Activated naive CD4-positive, alpha-beta T cell treated with anti-CD3 and anti-CD28 coated beads for 36 hours (primary cell): ENCODE measurements around the gene TNNT2. TPM values are rescaled to one million over a fixed set of nuclear protein-coding genes. Genes with fewer than 3 reads are reported as not detected.

ENCODE experiments used
- CTCF ChIA-PET: fragments of 350-600 bp; sonication (Branson Sonifier 250); formaldehyde crosslinking; loops from one replicate; lab custom pipeline; 2021; ENCODE audit warnings: antibody characterized with exemption; lab: Charles Lee
- DNase-seq: peaks from one replicate; pipeline ENCODE4 v3.0.0-alpha.2; 2020
- H3K27ac Mint-ChIP-seq: one replicate; pipeline ENCODE4 v1.8.0; 2021; ENCODE audit warnings: mild to moderate bottlenecking, mixed read lengths
- H3K27me3 Mint-ChIP-seq: one replicate; pipeline ENCODE4 v1.8.0; 2021; ENCODE audit warnings: low read depth, mixed read lengths
- H3K36me3 Mint-ChIP-seq: one replicate; pipeline ENCODE4 v1.8.0; 2021; ENCODE audit warnings: low read depth, mixed read lengths
- H3K4me1 Mint-ChIP-seq: one replicate; pipeline ENCODE4 v1.8.0; 2021; ENCODE audit warnings: low read depth, mixed read lengths
- H3K4me3 Mint-ChIP-seq: one replicate; pipeline ENCODE4 v1.8.0; 2021; ENCODE audit warnings: mild to moderate bottlenecking, moderate library complexity, mixed read lengths
- H3K9me3 Mint-ChIP-seq: one replicate; pipeline ENCODE4 v1.8.0; 2021; ENCODE audit warnings: mixed read lengths
- intact Hi-C: fragments of 100-400 bp; cut with micrococcal nuclease; formaldehyde crosslinking; loops from one replicate; pipeline ENCODE4 v1.15.1; 2023
- total RNA-seq, 2 experiments: library from RNA; stranded (reverse); gene quantifications; one replicate each; pipeline ENCODE4 v1.2.3, GENCODE V29; 2021

Gene TNNT2
- total RNA-seq, 2 experiments from 2014 or later: not detected

- intact Hi-C loops: no loop called here
- Mint-ChIP-seq H3K27me3 (peaks cover 6% of the 10 kb centered on the region), H3K4me3 (no peak overlapping the region), H3K36me3 (no peaks in the 10 kb centered on the region), H3K9me3 (peaks cover 4% of the 10 kb centered on the region), H3K27ac (no peak overlapping the region), H3K4me1 (no peaks in the 10 kb centered on the region)
- CTCF ChIA-PET: no interaction called here
- no peak for DNase-seq
Measured at GRCh38 chr1:201336711-201337450, 40.6 kb downstream of the TNNT2 start.

DNA sequence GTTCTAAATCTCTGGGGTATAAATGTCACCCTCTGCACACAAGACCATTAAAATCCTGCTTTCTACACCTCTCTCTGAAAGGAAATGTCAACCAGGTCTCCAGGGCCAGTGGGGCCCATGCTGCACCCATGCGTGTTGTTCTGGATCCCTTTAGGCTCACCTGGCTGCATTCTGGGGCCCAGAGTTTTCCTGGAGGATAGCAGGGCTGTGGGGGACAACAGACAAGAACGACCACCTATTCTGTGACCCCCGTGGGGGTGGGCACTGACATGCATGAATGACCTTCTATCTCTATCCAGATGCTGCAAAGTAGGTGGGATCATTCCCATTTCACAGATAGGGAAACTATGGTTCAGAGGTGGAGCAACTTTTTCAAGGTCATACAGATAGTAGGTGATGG, 41.6 kb downstream of the TNNT2 start:
- H3K36me3 Mint-ChIP-seq: no peaks in the 10 kb centered on the region
- intact Hi-C loops: no loop called here
- CTCF ChIA-PET: no interaction called here
- H3K9me3 Mint-ChIP-seq: no peaks in the 10 kb centered on the region
- H3K27me3 Mint-ChIP-seq: no peaks in the 10 kb centered on the region
- H3K4me3 Mint-ChIP-seq: no peak overlapping the region
- H3K27ac Mint-ChIP-seq: no peak overlapping the region
- DNase-seq: no peak
- no peaks in the 10 kb centered on the region for H3K4me1 Mint-ChIP-seq

GRCh38 chr1:201335174-201335870, 42.2 kb downstream of the TNNT2 start:
- no peaks in the 10 kb centered on the region for H3K4me1 Mint-ChIP-seq
- no peak for DNase-seq
- no peaks in the 10 kb centered on the region for H3K36me3 Mint-ChIP-seq
- H3K4me3 Mint-ChIP-seq: no peak overlapping the region
- no peaks in the 10 kb centered on the region for H3K9me3 Mint-ChIP-seq
- intact Hi-C loops: no loop called here
- CTCF ChIA-PET: no interaction called here
- no peaks in the 10 kb centered on the region for H3K27me3 Mint-ChIP-seq
- H3K27ac Mint-ChIP-seq: no peak overlapping the region

- H3K4me3 Mint-ChIP-seq: no peak overlapping the region
- H3K9me3 Mint-ChIP-seq: no peaks in the 10 kb centered on the region
- no peaks in the 10 kb centered on the region for H3K27me3 Mint-ChIP-seq
- no peak for DNase-seq
- H3K4me1 Mint-ChIP-seq: no peaks in the 10 kb centered on the region
- CTCF ChIA-PET: interaction anchor here (0.7 to 0.8 kb wide), 2 partner anchors 14 to 80 kb away, joined by 3 to 4 read pairs; no protein-coding TSS in a partner anchor
- no peaks in the 10 kb centered on the region for H3K36me3 Mint-ChIP-seq
- no peak overlapping the region for H3K27ac Mint-ChIP-seq
- intact Hi-C loops: no loop called here
Measured at GRCh38 chr1:201334325-201335173, 42.9 kb downstream of the TNNT2 start.

- no peaks in the 10 kb centered on the region for H3K4me1 Mint-ChIP-seq
Measured at GRCh38 chr1:201332616-201333335, 44.7 kb downstream of the TNNT2 start.

DNA sequence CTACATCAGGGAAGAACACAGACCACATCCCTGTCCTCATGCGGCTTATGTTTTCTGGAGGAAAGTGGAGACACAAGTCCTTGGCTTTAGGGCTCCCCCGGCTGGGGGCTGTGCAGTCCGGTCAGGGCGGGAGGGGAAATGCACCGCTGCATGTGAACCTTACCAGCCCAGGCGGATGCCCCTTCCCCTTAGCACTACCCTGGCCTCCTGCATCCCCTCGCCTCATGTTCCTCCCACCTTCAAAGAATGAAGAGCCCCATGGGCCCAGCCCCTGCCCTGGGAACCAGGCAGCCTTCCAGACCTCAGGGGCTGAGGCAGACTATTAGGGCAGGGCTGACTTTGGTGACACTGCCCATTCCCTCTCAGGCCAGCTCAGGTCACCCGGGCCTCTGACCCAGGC, 45.5 kb downstream of the TNNT2 start:
- H3K4me1 Mint-ChIP-seq: no peaks in the 10 kb centered on the region
- intact Hi-C loops: no loop called here
- CTCF ChIA-PET: no interaction called here
- H3K4me3 Mint-ChIP-seq: no peak overlapping the region
- H3K27ac Mint-ChIP-seq: no peak overlapping the region
- DNase-seq: no peak
- no peaks in the 10 kb centered on the region for H3K36me3 Mint-ChIP-seq
- no peaks in the 10 kb centered on the region for H3K9me3 Mint-ChIP-seq
- no peaks in the 10 kb centered on the region for H3K27me3 Mint-ChIP-seq

More at GRCh38 chr1:201332616-201333335, 44.7 kb downstream of the TNNT2 start:
- Mint-ChIP-seq H3K4me3 (no peak overlapping the region), H3K36me3 (no peaks in the 10 kb centered on the region), H3K27me3 (no peaks in the 10 kb centered on the region), H3K9me3 (no peaks in the 10 kb centered on the region), H3K27ac (no peak overlapping the region)
- intact Hi-C loops: no loop called here
- DNase-seq: no peak
- CTCF ChIA-PET: interaction anchor here (1.0 kb wide), 1 partner anchor 13 kb away, joined by 3 read pairs; no protein-coding TSS in a partner anchor

- CTCF ChIA-PET: no interaction called here
- intact Hi-C loops: no loop called here
- no peaks in the 10 kb centered on the region for H3K36me3 Mint-ChIP-seq
- no peak overlapping the region for H3K27ac Mint-ChIP-seq
- H3K4me3 Mint-ChIP-seq: no peak overlapping the region
- DNase-seq: no peak
- H3K9me3 Mint-ChIP-seq: no peaks in the 10 kb centered on the region
- H3K27me3 Mint-ChIP-seq: no peaks in the 10 kb centered on the region
- no peaks in the 10 kb centered on the region for H3K4me1 Mint-ChIP-seq
Measured at GRCh38 chr1:201331166-201331565, 46.3 kb downstream of the TNNT2 start.

DNA sequence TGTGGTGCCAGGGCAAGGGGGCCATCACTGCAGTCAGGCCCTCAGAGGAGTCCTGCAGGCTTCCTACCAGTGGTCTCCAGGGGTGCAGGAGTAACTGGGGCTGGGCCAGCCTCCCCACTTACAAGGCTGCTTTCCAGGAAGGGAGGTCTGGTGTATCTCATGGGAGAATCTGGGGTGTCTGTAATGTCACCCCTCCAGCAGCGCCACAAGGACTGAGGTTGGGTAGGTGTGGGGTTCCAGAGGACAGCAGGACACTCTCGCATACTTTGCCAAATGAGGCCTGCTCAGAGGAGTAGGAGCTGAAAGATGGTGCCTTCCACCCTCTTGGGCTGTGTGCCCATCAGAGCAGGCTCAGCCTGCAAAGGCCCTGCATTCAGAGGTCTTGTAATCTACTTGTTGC, 46.9 kb downstream of the TNNT2 start:
- no peak for DNase-seq
- CTCF ChIA-PET: interaction anchor here (0.5 kb wide), 1 partner anchor 18 kb away, joined by 3 read pairs; no protein-coding TSS in a partner anchor
- Mint-ChIP-seq H3K4me1 (no peaks in the 10 kb centered on the region), H3K27me3 (no peaks in the 10 kb centered on the region), H3K36me3 (no peaks in the 10 kb centered on the region), H3K9me3 (no peaks in the 10 kb centered on the region), H3K27ac (no peak overlapping the region), H3K4me3 (no peak overlapping the region)
- intact Hi-C loops: no loop called here

DNA sequence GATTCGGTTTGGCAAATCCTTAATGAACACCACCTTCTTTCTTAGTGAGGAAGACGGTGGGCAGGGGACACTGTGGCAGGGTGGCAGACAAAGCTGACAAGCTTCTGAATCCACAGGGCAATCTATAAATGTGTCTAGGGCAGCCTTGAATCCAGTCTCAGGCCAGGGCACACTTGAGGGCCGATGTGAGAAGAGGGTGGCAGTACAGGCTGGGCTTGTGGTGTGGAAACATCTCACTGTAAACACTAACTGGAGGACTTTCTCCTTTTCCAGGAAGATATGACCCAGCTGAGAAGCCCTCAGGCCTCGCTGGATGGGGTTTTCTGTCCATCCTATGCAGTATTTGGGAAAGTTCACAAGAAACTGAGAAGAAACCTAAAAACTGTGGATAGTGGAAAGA, 47.7 kb downstream of the TNNT2 start:
- H3K27me3 Mint-ChIP-seq: no peaks in the 10 kb centered on the region
- no peaks in the 10 kb centered on the region for H3K36me3 Mint-ChIP-seq
- no peaks in the 10 kb centered on the region for H3K9me3 Mint-ChIP-seq
- no peak overlapping the region for H3K4me3 Mint-ChIP-seq
- CTCF ChIA-PET: interaction anchor here (0.5 to 0.8 kb wide), 2 partner anchors 8 to 19 kb away, joined by 3 read pairs; no protein-coding TSS in a partner anchor
- DNase-seq: no peak
- no peak overlapping the region for H3K27ac Mint-ChIP-seq
- intact Hi-C loops: no loop called here
- H3K4me1 Mint-ChIP-seq: no peaks in the 10 kb centered on the region

DNA sequence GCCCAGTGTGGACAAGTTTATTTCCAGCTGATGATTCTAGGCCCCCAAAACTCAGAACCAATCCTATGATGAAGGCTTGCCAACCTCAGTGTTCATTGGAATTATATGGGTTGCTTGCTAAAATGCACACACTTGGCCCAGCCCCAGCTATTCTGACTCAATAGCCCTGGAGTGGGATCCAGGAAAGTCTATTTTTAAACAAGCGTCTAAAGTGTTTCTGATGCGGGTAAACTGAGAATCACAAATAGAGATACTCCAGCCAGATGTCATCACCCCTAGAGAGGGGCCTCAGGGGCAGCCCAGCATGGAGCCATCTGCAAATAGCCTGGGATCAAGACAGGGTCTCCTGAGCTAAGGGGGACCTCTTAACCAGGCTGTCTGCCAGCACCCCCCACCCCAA, 48.2 kb downstream of the TNNT2 start:
- H3K9me3 Mint-ChIP-seq: no peaks in the 10 kb centered on the region
- no peaks in the 10 kb centered on the region for H3K4me1 Mint-ChIP-seq
- no peak overlapping the region for H3K4me3 Mint-ChIP-seq
- H3K27me3 Mint-ChIP-seq: no peaks in the 10 kb centered on the region
- intact Hi-C loops: no loop called here
- DNase-seq: no peak
- no peaks in the 10 kb centered on the region for H3K36me3 Mint-ChIP-seq
- H3K27ac Mint-ChIP-seq: no peak overlapping the region
- CTCF ChIA-PET: interaction anchor here (0.8 to 1.0 kb wide), 2 partner anchors 9 to 75 kb away, joined by 3 to 4 read pairs; no protein-coding TSS in a partner anchor

DNA sequence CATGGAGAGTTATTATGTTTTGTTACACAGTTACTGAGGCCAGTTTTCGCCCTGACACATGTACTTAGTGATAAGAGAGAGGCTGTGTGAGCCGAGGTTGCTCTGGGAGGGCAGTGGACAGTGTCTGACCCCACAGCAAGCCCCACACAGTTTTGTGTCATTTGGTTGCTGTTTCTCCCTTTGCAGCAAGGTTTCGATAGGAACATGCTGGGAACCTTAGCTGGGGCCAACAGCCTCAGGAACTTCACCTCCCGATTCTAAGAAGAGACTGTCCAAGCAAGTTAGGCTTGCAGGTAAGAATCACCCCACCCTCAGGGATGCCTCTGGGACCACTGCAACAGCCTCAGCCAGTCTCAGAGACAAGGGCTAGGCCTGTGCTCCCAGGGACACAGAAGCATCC, 48.9 kb downstream of the TNNT2 start:
- Mint-ChIP-seq H3K36me3 (no peaks in the 10 kb centered on the region), H3K27me3 (no peaks in the 10 kb centered on the region), H3K27ac (no peak overlapping the region), H3K4me1 (no peaks in the 10 kb centered on the region), H3K9me3 (no peaks in the 10 kb centered on the region), H3K4me3 (no peak overlapping the region)
- CTCF ChIA-PET: interaction anchor here (1.0 kb wide), 1 partner anchor 74 kb away, joined by 4 read pairs; no protein-coding TSS in a partner anchor
- intact Hi-C loops: no loop called here
- no peak for DNase-seq
